Stimulated activated CD4-positive, alpha-beta T cell treated with anti-CD3 and anti-CD28 coated beads, Interleukin-15, amount 100 ng/mL, for 1 hour (primary cell): ENCODE results near the gene RAD51B.

Experiments used
- DNase-seq, 2 donors: peaks; one replicate each; pipeline ENCODE4 v3.0.0-alpha.2; 2020; ENCODE audit warnings: low read depth in 1 of 2, low spot score in 1 of 2

Gene RAD51B

DNA sequence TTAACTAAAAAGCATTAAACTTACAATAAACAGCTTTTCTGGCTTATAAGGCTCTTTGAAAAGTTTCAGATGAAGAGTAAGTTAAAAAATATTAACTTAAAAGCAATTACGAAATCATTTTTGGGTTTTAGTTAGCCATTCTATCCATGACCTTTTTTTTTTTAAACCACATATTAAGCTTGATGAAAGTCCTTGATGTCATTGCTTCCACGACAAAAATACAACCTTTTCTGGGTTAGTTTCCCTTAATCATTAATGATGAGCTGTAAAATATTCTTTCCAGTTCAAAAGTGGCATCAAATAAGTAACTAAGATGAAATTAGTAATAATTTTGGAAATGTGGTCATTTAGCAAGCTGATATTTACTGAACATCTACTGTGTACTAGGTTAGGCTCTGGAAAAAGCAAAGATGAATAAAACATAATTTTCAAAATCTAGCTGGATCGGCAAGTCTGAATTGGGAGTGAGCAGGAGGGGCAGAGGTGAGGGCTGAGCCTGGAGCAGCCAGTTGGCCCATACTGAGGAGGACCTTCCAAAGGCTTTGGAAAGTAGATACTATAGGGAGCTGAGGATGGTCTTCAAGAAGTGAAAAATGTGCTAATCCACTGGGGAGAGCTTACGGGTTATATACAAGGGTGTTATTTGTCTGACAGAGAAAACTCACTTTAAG is 628.1 kb downstream of the RAD51B start:
- no peak for DNase-seq

DNA sequence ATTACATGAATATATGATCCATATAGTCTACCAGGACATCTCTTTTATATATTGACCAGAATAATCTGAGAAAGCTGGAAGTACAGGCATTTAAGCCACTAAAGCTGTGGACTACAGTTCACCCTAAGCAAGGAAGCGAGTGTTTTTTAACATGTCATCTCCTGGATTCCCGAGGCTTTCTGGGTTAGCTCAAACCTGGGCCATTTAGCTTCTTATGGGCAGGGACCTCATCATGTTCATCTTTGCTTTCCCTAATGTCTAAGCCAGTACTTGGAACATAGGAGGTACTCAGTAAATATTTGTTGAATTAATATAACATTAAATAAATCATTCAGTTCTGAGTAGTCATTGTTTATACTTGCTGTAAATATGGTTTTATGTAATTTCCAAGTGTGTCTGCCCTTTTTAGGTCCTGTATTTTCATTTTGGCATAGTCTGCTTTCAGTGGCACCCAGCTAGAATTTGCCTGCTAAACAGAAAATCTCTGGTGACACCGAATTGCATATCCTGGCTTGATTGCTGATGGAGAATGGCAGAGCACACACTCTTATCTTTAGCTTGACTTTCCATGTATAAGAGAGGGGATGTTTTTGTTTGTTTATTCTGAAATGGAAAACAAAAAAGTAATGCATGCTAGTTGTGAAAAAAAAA is 628.8 kb downstream of the RAD51B start:
- no peak for DNase-seq

DNA sequence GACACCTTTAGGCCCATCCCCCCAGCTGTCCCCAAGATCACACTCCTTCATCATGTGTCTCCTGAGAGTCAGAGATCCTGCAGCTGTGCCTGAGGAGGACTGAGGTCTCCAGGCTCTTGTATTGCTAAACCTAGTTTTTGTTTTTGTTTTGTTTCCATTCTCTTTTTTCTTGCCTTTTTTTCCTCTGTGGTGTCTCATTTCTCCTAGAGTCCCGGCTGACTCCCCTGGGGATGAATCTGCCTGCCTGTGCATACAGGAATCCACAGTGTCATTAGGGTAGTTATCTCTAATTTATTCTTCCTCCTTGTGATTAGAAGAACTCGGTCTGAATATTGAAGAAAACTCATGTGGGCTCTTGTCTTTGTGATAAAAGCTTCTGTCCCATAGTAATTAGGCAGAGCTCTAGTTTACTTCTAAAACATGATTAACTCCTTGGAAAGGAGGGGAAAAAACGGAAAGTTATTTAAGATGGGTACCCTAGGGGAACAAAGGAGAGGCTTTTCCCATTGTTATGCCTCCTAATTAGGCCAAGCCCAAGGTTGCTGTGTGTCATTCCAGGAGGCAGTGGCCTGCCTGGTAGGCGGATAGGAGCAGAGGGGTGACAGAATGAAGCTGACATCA is 630.1 kb downstream of the RAD51B start:
- no peak for DNase-seq

DNA sequence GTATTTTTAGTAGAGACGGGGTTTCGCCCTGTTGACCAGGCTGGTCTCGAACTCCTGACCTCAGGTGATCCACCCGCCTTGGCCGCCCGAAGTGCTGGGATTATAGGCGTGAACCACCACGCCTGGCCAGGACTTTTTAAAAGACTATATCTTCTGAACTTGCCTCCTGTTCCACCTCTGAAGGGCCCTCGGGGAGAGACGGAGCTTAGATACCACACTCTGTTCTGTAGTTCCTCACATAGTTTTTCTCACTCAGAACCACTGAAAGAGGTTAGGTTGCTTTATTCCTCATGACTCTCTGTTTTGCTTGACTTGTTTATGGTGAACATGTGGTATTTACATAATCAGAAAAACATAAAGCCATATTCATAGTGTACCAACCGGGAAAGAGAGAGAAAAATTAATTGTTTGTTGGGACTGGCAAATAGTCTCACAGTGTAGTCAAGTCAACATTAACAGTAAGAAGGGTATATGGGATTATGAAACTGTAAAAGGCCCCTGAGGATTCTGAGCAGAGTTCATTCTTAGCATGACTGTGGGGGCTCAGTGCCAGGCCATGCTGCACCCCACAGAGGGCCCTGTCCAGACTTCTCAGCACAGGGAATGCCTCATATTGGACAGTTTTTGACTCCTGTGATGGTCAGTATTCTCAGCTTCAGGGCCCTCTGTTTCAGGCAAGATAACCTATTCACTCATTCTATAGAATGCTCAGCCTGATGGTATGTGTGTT is 631.0 kb downstream of the RAD51B start:
- no peak for DNase-seq

DNA sequence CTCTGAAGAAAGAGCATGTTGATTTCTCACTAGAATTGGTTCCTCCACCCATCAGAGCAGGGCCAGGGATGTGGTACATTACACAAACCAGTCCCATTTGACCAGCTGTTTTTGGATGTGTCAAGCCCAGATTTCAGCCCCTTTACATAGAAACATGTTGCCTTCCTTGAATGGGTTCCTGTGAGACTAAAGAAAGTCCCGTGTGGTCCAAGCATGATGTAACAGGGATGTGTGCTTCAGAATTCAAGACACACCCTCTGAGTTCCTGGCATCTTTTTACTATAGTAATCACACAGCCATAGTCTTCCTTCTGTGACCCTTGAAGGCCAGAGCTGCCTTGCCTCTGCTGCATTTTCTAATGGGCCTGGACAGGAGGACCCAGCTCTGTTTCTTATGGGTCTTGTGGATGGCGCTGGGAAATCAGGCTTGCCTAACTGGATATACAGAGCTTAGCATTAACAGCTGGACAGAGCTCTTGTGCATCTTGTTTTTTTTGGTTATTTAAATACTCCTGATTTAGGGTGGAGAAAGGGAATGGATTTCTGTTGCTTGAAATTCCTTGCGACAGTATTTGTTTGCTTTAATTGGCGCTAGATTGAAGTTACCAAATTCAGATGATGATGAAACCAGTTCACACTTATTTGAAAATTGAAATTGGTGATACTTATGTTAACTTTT is 632.3 kb downstream of the RAD51B start:
- DNase-seq = no peak

DNA sequence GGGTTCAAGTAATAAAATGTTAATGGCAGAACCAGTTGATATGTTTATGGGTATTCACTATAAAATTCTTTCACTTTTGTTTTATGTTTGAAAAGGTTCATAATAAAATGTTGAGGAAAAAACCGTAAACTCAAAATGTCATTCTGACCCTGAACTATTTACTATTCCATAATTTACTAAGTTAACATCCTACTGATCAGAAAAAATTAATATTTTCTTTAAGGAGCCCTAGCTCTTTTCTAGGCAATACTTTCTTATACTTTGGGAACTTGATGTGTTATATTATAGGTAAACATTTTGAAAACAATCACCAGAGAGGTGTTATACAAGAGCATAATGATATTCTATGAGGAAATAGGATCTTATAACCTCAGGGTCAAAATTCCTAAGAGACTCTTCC is 638.7 kb downstream of the RAD51B start:
- DNase-seq = no peak

DNA sequence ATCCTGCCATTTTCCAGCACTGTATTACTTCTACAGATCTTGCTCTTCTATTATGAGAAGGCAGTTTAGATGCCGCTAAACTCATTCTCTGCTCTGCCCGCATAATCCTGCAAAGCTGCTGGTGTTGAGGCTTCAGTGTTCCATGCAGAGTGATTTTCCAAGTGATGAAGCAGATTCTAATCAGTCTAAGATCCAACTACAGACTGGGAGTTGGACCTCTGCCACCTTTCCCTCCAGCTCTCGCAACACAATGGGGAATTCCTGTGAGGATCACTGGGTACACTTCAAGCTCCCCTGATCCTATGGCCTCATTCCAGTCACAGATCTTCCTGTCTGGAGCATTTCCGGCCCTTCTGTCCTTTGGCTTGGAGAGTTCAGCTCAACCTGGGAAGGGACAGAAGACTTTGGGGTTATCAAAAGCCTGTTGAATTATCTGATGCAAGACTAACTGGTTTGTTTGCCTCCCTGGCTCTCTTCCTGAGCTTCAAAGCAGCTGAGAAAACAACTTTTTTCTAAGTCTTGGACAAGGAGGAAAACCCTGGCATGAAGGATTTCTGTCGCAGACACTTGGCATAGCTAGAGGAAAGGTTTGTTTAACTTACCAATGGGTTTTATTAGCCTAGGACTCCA is 639.4 kb downstream of the RAD51B start:
- DNase-seq = no peak

DNA sequence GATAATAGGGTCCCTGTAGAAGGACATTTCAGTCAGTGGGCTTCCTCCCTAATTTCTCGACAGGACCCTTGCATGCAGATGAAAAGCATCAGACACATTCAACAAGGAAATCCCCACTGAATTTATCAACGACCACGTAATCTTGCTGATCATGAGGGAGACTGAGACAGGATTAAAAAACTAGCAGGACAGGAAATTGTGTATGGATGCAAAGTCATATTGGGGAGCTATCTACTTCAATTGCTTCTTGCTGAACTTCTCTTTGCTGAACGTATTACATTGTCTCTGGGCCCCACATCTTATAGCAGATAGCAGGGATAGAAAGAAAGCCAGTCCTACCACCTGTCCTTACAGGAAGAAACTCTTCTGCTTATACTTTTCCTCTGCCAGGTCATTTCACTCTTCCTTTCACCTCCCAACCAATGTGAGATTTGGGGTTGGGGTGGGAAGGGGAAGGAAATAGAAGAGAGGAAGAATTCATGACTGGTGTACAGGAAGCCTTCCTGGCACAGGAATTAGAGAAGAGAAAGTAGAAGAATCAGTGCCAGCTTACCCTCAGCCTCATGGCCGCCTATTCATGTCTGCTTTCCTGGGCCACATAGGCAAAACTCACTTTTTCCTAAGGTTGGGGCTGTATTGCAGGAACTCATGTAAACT is 640.0 kb downstream of the RAD51B start:
- no peak for DNase-seq

DNA sequence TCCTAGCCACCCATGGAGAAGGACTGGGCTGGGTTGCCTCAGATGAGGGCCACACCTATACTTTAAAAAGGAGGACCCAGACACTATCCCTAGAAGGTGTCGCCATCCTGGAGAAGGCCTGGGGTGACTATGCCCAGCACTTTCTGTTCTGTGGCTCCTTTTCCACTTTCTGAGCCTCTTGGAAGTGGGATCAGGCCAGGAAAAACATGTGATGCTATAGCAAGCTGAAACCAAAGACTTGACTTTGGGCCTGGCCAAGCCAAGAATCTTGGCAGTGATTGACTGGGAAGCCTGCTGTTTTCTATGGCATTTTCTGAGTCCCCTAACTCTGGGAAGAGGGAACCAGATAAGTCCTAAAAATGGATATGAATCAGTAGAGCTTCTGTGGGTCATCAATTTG is 641.0 kb downstream of the RAD51B start:
- no peak for DNase-seq

DNA sequence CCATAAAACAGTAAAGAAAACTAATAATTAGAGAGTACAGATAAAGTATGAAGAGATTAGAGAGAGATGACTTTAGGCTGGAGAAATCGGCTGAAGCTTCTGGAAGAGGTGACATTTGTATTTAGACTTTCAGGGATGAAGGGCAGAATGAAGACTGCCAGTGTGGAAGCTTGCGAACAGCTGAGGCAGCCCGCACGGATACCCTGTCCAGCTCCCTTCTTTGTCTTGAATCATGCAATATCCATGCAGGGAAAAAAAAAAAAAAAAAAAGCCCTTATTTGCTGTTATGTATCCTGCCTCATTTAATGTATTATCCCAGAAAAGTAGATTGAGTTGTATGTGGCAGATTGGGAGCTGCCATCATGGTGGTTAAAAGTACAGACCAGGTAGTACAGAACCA is 641.5 kb downstream of the RAD51B start:
- no peak for DNase-seq

DNA sequence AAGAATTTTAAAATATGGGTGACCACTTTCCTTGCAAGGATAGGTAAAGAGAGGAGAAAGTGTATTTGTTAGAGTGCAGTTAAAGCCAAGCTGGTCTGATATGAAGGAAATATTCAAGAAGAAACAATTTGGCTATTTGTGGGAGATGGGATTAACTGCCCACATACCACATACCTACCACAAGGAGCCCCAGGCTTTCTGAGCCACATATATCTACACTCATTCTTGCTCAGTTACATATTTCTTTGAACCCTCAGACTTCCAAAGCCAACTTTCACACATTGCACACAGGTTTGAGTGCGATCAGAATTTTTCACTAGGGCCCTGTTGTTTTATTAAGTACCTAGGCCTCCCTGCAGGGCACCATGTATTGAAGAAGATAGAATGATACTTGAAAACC is 643.1 kb downstream of the RAD51B start:
- no peak for DNase-seq

DNA sequence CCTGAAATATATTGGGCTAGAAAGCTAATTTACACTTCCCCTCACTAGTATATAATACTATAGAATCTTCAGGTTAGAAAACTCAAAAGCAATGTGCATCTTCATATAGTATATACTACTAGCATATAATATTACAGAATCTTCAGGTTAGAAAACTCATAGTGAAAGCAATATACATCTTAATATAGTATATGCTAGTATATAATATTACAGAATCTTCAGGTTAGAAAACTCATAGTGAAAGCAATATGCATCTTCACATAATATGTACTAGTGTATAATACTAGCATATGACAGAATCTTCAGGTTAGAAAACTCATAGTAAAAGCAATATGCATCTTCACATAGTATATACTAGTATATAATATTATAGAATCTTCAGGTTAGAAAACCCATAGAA is 643.7 kb downstream of the RAD51B start:
- no peak for DNase-seq

DNA sequence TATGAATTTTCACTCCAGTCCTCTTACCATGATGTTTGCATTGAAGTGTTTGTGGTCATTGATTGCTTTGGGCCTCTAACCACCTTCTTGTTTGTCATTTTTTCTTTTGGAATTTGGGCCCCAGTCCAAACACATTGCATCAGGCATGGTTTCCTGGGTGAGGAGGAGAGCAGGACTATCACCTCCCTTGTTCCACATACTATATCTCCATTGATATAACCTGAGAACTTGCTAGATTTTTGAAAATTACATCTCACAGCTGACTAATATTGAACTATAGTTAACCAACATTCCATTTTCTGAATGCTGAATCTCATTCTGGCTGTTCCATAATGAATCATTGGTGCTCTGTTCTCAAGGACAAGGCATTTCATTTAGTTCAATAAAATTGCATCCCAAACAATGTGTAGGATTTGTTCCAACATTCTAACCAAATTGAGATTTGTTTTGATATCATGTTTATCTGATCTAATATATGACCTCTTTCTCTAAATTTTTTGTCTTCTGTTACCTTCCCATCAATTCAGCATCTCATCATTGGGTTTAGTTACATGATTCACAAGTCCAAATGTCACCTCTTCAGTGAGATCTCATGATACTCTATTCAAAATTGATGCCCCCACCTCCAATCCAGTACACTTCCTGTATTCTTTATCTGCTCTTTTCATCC is 644.3 kb downstream of the RAD51B start:
- no peak for DNase-seq

DNA sequence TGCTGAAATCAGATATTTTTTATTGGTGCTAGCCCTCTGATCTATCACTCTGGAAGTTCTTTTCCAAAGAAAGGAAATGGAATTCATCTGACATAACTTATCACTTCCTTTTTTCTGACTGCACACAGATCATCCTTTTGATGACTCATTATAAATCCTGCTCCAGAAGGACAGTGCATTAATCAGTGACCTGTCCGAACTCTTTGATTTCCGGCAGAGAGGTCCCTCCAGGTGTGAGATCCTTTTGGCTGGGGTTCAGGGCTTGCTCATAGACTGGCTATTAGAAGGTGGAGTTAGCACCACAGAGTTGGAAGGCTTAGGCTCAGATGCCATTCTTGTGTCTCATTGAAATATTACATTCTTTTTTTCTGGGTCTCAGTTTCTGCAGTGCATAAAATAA is 645.1 kb downstream of the RAD51B start:
- DNase-seq = no peak

DNA sequence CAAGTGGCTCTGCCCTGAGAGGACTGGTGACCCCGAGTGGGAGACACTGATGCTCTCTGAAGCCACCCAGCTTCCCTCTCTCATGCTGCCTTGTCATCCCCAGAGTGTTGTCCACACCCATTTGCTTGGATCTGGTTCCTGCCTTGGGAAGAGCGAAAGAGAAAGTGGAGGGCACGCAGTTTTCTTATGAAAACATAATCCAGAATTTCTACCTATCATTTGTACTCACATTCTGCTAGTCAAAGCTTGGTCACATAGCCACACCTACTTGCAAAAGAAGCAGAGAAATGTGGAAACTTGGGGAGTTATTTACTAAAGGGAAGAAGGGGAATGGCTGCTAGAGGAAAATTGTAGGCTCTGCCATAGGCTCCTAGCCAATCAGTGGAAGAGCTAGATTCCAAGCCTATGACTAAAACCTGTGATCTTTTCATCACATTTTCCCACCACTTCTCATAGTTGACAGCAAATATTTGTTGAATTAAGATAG is 647.0 kb downstream of the RAD51B start:
- DNase-seq = no peak

DNA sequence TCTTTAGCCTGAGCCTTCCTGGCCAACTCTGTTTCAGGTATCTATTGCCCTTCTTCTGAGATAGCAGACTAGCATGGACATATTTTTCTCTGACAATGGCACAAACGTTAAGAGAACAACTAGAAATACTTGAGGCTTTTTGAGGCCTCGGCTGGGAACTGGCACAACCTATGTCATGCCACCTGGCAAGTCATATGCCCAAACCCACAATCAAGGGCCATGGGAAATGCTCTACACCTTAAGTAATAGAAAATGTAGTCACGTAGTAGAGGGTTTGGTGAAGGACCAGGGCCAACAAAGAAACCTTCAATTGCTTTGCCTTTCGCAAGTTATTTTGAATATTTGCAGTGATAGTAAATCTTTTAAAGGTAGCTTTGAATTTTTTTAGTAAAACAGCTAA is 647.8 kb downstream of the RAD51B start:
- no peak for DNase-seq

DNA sequence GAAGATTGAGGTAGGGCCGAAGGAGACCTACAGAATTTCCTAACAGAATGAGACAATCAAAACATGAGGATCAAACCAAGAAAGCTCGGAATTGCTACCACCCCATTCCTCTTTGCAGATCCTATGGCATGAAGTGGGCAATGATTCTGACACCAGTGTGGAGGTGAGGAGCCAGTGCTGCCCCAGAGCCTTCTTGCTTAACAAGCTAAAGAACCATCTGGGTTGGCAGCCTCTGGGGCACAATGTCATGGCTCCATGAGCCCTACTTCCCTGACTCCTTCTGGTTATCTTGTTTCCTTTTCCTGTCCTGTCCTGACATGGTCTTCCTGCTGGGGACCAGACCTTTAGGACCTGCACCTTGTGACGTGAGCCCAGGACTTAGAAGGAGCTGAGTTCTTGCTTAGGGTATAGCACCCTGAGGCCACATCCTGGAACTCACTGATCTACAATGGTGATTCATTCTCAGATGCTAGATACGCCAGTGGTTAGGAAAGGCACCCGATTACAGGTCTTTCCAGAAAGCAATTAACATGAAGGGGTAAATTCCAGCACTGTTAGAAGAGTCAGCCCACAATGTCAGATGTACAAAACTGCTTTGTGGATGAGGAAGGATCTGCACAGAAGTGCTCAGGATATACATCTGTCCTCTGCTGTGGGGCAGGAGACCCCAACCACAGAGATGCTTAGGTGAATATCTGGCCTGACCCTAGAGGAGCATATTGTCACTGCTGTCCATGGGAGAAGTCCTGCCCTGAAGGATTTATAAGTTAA is 649.0 kb downstream of the RAD51B start:
- no peak for DNase-seq

DNA sequence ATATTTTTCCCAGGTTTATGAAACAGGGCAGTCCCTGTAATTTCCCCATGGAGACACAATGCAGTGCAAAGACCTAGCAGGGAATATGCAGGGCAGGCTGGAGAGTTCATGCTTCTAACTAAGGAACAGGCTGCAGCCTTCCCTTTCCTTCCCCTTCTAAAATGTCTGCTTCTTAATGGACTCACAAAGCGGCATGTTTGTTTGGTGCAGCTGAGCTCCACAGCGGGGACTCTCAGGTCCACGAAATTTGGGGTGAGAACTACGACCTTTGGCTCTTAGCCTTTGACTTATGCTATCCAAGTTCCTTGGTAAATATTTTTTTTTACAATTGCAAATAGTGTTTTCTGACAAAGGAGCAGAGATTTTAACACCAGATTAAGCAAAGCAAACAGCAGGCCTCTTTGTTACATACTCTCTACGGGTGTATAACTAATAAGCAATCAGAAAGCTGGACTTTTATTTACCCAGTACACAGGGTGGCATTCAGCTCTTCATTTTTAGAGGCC is 649.7 kb downstream of the RAD51B start:
- no peak for DNase-seq

DNA sequence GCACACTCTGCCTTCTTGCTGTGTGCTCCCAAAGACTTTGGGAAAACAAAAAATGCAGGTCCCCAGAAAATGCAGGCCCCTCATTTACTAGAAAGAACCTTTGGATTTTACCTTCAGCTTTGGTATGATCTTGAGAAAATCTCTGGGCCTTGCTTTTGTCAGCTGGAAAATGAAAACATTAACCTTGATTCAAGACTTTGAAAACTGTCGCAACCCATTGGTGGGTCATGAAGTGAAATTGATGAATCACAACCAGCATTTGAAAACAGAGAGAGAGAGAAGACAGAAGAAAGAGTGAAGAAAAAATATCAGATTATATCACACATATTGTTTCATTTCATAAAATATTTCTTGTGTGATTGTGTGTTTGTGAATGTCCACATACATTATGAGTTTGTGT is 650.8 kb downstream of the RAD51B start:
- DNase-seq = no peak
